ENCODE results near the gene MEF2D.

DNA sequence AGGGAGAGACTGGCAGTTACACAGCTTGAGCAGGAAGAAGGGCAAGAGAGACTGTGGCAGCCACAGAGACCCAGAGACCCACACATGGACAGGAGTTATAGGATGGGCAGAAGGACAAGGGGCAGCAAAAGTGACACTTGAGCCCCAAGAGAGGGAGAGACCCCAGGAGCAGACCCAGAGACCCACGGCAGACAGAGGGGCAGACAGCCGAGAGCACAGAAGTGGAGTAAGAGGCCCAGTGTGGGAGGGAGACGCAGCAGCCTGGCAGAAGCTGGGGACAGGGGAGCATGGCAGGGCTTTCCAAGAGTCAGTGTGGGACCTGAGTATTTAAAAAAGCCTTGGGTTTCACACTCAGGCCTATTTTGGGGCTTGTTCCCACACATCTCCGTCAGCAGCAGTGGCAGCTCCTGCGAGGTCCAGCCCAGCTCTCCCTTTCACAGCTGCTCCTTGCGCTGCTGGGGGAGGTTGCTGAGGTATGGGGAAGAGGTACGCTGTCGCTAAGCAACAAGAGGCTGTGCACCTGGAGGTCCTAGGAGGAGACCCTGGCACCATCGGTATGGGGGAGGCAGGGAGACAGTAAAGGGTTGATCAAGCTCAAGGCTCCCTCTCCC is 9.0 kb upstream of the MEF2D start:
- TF ChIP-seq, protein P1, sequence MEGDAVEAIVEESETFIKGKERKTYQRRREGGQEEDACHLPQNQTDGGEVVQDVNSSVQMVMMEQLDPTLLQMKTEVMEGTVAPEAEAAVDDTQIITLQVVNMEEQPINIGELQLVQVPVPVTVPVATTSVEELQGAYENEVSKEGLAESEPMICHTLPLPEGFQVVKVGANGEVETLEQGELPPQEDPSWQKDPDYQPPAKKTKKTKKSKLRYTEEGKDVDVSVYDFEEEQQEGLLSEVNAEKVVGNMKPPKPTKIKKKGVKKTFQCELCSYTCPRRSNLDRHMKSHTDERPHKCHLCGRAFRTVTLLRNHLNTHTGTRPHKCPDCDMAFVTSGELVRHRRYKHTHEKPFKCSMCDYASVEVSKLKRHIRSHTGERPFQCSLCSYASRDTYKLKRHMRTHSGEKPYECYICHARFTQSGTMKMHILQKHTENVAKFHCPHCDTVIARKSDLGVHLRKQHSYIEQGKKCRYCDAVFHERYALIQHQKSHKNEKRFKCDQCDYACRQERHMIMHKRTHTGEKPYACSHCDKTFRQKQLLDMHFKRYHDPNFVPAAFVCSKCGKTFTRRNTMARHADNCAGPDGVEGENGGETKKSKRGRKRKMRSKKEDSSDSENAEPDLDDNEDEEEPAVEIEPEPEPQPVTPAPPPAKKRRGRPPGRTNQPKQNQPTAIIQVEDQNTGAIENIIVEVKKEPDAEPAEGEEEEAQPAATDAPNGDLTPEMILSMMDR (IDR thresholded peaks at IDR 0.05): no peak
- no peak for TF ChIP-seq POLR2A (IDR thresholded peaks at IDR 0.05)

Data from uterus (tissue), 2 donors.